22Rv1 (cell line): Measurements from ENCODE around the gene CYSTM1.

ENCODE experiments used
- ZFX ChIP-seq: fragments of 450-650 bp; IDR thresholded peaks from 2 replicates; pipeline ENCODE4 v1.6.1; 2017; ENCODE audit warnings: antibody characterized with exemption, borderline replicate concordance
- TF ChIP-seq, protein P1 (sequence below): fragments of 450-650 bp; IDR thresholded peaks from 2 replicates; pipeline ENCODE4 v1.5.1; 2017; ENCODE audit warnings: mild to moderate bottlenecking

- TF ChIP-seq, protein P1, sequence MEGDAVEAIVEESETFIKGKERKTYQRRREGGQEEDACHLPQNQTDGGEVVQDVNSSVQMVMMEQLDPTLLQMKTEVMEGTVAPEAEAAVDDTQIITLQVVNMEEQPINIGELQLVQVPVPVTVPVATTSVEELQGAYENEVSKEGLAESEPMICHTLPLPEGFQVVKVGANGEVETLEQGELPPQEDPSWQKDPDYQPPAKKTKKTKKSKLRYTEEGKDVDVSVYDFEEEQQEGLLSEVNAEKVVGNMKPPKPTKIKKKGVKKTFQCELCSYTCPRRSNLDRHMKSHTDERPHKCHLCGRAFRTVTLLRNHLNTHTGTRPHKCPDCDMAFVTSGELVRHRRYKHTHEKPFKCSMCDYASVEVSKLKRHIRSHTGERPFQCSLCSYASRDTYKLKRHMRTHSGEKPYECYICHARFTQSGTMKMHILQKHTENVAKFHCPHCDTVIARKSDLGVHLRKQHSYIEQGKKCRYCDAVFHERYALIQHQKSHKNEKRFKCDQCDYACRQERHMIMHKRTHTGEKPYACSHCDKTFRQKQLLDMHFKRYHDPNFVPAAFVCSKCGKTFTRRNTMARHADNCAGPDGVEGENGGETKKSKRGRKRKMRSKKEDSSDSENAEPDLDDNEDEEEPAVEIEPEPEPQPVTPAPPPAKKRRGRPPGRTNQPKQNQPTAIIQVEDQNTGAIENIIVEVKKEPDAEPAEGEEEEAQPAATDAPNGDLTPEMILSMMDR: no peak
- TF ChIP-seq ZFX: no peak
Measured at GRCh38 chr5:140140435-140140834, 34.6 kb upstream of the CYSTM1 start.
